ENCODE results near the gene HACD2.

- TF ChIP-seq, protein P1, sequence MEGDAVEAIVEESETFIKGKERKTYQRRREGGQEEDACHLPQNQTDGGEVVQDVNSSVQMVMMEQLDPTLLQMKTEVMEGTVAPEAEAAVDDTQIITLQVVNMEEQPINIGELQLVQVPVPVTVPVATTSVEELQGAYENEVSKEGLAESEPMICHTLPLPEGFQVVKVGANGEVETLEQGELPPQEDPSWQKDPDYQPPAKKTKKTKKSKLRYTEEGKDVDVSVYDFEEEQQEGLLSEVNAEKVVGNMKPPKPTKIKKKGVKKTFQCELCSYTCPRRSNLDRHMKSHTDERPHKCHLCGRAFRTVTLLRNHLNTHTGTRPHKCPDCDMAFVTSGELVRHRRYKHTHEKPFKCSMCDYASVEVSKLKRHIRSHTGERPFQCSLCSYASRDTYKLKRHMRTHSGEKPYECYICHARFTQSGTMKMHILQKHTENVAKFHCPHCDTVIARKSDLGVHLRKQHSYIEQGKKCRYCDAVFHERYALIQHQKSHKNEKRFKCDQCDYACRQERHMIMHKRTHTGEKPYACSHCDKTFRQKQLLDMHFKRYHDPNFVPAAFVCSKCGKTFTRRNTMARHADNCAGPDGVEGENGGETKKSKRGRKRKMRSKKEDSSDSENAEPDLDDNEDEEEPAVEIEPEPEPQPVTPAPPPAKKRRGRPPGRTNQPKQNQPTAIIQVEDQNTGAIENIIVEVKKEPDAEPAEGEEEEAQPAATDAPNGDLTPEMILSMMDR (IDR thresholded peaks at IDR 0.05), result no peak
- TF ChIP-seq ZFX (IDR thresholded peaks at IDR 0.05; ENCODE audit: borderline replicate concordance), result no peak
Measured at GRCh38 chr3:123610331-123610730, 25.5 kb upstream of the HACD2 start.
